Stimulated activated CD4-positive, alpha-beta T cell treated with anti-CD3 and anti-CD28 coated beads, TNF-alpha, amount 100 ng/mL, for 24 hours (primary cell): ENCODE measurements around the gene ZC2HC1C.

Experiments used
- DNase-seq, 3 experiments: peaks; one replicate each; pipeline ENCODE4 v3.0.0-alpha.2; 2020; ENCODE audit warnings: low read depth in 3 of 3

ZC2HC1C gene, protein sequence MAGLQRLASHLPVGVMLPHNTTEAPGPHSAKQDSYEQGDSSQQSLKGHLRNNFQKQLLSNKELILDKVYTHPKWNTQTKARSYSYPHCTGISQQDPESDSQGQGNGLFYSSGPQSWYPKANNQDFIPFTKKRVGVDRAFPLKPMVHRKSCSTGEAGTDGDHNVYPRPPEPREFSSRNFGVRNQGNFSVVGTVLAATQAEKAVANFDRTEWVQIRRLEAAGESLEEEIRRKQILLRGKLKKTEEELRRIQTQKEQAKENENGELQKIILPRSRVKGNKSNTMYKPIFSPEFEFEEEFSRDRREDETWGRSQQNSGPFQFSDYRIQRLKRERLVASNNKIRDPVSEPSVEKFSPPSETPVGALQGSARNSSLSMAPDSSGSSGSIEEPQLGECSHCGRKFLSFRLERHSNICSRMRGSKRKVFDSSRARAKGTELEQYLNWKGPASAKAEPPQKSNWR

GRCh38 chr14:75069121-75069810 lies at the start of gene ZC2HC1C:
Gene ZC2HC1C (plus strand): TSS chr14:75069641. CDS start chr14:75070574, 933 bp downstream.
- DNase-seq: peak; percentile 43 to 78 (median 50)

GRCh38 chr14:75022655-75023054 lies 46.8 kb upstream of the ZC2HC1C start:
- no peak for DNase-seq

- no peak for DNase-seq
Measured at GRCh38 chr14:75023108-75023507, 46.3 kb upstream of the ZC2HC1C start.

GRCh38 chr14:75025082-75025481 lies 44.4 kb upstream of the ZC2HC1C start:
- no peak for DNase-seq

GRCh38 chr14:75025876-75026275 lies 43.6 kb upstream of the ZC2HC1C start:
- no peak for DNase-seq

GRCh38 chr14:75030147-75030546 lies 39.3 kb upstream of the ZC2HC1C start:
- no peak for DNase-seq

GRCh38 chr14:75032939-75033338 lies 36.5 kb upstream of the ZC2HC1C start:
- no peak for DNase-seq

DNA sequence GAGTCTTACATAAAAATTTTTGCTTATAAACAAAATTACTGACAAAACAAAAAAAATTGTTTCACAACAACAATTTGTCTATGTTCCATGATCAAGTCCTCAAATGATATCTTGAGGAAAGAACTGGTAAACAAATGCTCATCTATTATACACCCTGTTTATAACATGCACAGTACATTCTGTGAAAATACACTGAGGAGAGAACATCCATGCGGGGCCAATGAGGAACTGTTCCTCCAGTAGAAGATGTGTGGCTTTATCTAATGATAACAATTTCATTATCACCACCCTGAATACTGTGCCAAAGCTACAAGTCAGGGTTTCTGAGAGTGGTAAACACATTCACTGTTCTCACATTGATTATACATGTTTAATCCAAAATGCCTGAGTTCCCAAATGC lies 28.9 kb upstream of the ZC2HC1C start:
- DNase-seq: no peak

DNA sequence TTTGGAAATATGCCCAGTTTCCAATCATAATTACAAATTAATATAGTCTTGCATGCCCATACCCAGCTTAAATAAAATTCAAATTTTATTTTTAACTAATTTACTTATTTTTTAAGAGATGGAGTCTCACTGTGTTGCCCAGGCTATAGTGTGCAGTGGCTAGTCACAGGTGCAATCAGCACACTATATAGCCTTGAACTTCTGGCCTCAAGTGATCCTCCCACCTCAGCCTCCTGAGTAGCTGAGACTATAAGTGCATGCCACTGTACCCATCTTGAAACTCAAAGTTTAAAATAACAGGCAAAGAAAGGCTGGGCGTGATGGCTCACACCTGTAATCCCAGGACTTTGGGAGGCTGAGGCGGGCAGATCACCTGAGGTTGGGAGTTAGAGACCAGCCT lies 28.5 kb upstream of the ZC2HC1C start:
- DNase-seq: no peak

GRCh38 chr14:75041613-75042012 lies 27.8 kb upstream of the ZC2HC1C start:
- no peak for DNase-seq

- DNase-seq: no peak
Measured at GRCh38 chr14:75042035-75042434, 27.4 kb upstream of the ZC2HC1C start.

DNA sequence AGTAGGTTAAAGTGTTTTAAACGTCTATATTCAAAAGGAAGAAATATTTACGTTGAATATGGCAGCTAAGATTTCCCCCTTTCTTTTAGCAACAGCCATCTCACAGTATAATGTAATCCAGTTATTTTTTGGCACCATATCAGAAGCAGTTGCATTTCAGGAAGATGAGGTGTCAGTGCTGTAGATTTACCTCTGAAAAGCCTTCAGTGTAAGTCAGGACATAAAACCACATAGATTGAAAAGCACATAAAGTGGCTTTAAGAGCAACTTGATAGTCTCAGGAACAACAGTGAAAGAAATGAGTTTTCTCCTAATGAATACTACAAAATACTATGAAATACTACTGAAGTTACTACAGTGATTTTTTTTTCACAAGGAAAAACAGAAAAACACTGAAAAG lies 25.1 kb upstream of the ZC2HC1C start:
- DNase-seq: no peak

- DNase-seq: no peak
Measured at GRCh38 chr14:75044752-75045151, 24.7 kb upstream of the ZC2HC1C start.

DNA sequence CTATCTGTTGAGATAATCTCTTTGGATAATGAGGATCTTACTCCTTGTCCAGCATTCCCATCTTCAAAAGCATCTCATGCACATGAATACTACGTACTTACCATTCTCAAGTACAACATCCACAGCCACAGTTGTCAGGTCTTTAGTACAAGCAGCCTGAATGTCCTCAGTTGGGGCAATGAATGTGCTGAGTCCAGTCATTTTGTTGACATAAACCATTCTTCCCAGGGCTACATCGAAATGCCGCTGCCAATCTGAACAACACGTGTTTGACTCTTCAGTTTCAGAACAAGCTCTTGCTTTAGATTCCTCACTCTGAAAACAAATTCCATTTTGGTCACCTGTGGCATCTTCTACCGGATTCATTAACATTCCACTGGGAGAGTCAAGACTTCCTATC lies 23.2 kb upstream of the ZC2HC1C start:
- no peak for DNase-seq

DNA sequence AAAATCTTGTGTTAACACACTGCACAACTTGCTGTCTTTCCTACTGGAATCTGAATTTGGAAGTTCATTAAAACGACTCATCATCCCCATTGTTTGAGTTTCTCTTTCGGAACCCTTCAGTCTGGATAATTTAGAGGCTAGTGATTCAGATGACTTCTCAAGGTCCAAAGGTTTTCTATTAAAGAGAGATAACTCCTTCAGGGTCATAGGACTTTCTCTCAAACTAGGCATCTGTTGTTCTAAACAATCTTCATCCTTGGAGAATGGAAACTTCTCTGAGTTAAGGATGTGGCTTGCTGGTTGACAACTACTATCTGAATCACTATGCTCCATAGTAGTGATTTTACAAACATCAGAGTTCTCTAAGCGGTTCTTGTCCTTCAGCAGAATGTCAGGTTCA lies 22.5 kb upstream of the ZC2HC1C start:
- no peak for DNase-seq

- DNase-seq: no peak
Measured at GRCh38 chr14:75047506-75047905, 21.9 kb upstream of the ZC2HC1C start.

GRCh38 chr14:75048101-75048500 lies 21.3 kb upstream of the ZC2HC1C start:
- DNase-seq: no peak

DNA sequence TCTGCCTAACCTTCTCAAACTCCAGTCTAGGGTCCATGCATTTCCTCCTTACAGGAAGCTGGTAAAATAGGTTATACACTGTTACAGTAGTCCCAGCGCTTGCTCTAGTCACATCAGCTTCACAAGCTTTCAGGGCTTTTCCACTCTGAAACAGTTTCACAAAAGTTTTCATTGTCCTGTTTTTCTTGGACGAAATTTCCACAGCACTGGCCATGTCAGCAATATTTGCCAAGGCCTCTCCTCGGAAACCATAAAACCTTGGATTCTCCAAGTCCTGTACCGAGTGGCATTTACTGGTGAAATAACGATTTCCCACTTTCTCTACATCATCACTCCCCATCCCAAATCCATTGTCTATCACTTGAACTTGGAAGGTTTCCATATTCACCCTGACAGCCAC lies 20.3 kb upstream of the ZC2HC1C start:
- DNase-seq: no peak

DNA sequence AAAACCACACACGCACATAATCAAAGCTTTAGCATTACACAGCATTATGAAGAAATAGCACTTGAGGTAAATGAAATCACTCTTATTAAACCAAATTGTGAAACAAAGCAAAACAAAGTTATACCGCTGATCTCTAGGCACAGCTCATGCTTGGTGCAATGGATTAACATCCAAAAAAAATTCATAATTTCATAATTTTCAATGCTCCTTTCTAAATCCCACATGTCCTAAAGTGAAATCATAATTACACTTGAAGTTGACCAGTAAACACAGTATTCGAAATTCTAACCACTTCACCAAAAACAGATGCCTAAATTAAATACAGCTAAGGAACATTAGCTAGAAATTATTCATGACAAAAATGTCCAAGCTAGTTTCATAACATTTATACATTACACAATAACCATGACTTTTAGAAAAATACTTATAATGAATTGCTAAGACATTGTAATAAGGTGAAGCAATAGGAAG lies 19.7 kb upstream of the ZC2HC1C start:
- DNase-seq: no peak

DNA sequence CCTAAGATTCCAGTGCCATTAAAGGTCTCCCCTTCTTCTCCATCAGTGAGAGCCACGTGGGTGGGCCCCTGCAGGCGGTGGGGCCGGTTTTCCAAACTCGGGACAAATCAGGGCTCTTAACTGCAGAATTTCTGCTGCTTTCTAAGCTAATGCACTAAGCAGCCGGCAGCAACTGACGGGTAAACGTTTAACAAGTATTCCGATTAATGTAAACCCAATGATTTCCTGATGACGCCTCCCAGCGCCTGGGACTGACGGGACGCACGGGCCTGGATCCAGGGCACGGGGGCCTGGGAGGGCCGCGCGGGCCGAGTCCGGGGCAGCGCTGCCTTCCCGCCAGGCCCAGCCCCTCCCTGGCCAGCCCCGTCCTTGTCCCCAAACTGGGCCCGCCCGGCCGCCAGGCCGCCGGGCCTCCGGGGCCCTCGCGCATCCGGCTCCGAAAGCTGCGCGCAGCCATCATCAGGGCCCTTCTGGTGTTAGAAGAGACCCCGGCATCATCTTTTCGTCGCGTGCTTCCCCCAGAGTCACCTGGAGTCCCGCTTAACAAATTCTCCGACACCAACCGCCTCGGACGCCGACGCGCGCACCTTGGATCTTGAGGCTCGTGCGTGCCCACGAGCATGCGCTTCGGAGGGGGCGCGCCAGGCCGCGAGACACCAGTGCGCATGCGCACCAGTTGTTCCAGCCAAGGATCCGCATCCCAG lies 18.4 kb upstream of the ZC2HC1C start, which contains the start of gene MLH3:
Gene MLH3, minus strand, starts transcription at position 616 of the 704 bp plus-strand sequence. CDS start 1,812 bp downstream, outside the sequence.
- DNase-seq: peak; percentile 56 to 74 (median 65)

- DNase-seq: no peak
Measured at GRCh38 chr14:75051556-75051899, 17.9 kb upstream of the ZC2HC1C start.
